Spleen (tissue), 11 donors: ENCODE data around the gene ITPR1. TPM values are rescaled to one million over a fixed set of nuclear protein-coding genes. Genes with fewer than 3 reads are reported as not detected.

Experiments used
- DNase-seq: peaks from one replicate; pipeline ENCODE4 v3.0.0-alpha.2; 2020
- H3K27ac ChIP-seq, 8 donors: fragments of 200-600 bp; sonication (generic) in 7 of 8; 1 replicate in 4 of 8; 2 replicates in 4 of 8; pipeline versions ENCODE4 v1.5.0 to v1.8.0; 2016 to 2021; ENCODE audit warnings: inconsistent platforms in 4 of 8, mild to moderate bottlenecking in 4 of 8, moderate library complexity in 1 of 8
- H3K27me3 ChIP-seq, 7 donors: fragments of 200-600 bp; sonication (generic) in 6 of 7; replicated peaks in 1 of 7; 1 replicate in 4 of 7; 2 replicates in 3 of 7; pipeline versions ENCODE4 v1.5.0 to v1.8.0; 2016 to 2021; ENCODE audit warnings: inconsistent platforms in 3 of 7, mild to moderate bottlenecking in 1 of 7
- H3K36me3 ChIP-seq, 6 donors: fragments of 200-600 bp; sonication (generic) in 5 of 6; 1 replicate in 4 of 6; 2 replicates in 2 of 6; pipeline versions ENCODE4 v1.5.0 to v1.8.0; 2016 to 2021; ENCODE audit warnings: inconsistent platforms in 2 of 6
- H3K4me1 ChIP-seq, 6 donors: fragments of 200-600 bp; sonication (generic) in 5 of 6; 1 replicate in 3 of 6; 2 replicates in 3 of 6; pipeline versions ENCODE4 v1.5.0 to v1.8.0; 2016 to 2021; ENCODE audit warnings: inconsistent platforms in 3 of 6
- H3K4me3 ChIP-seq, 8 donors: fragments of 200-600 bp; sonication (generic) in 7 of 8; 1 replicate in 4 of 8; 2 replicates in 4 of 8; pipeline versions ENCODE4 v1.5.0 to v1.8.0; 2016 to 2021; ENCODE audit warnings: inconsistent platforms in 4 of 8, mild to moderate bottlenecking in 4 of 8, moderate library complexity in 2 of 8
- H3K9me3 ChIP-seq, 8 donors: fragments of 200-600 bp; sonication (generic) in 7 of 8; 1 replicate in 4 of 8; 2 replicates in 4 of 8; pipeline versions ENCODE4 v1.5.0 to v1.8.0; 2016 to 2021; ENCODE audit warnings: inconsistent platforms in 4 of 8
- CTCF ChIP-seq, 11 experiments: fragments of 200-600 bp in 7 of 11; fragments of 450-650 bp in 4 of 11; sonication (generic) in 4 of 11; IDR thresholded peaks in 8 of 11; conservative IDR thresholded peaks in 3 of 11; 1 replicate in 7 of 11; 2 replicates in 4 of 11; pipeline versions ENCODE4 v1.4.0 to v1.8.0; 2016 to 2021; ENCODE audit warnings: antibody characterized with exemption in 11 of 11, inconsistent platforms in 4 of 11, mild to moderate bottlenecking in 1 of 11
- POLR2A ChIP-seq, 3 donors: fragments of 450-650 bp; IDR thresholded peaks; one replicate each; pipeline ENCODE4 v1.5.1; 2017; ENCODE audit warnings: antibody characterized with exemption in 3 of 3, mild to moderate bottlenecking in 1 of 3
- POLR2AphosphoS5 ChIP-seq, 3 donors: sonication (generic); formaldehyde crosslinking; IDR thresholded peaks; one replicate each; pipeline ENCODE4 v1.5.1; 2017; ENCODE audit warnings: antibody characterized with exemption in 3 of 3
- WGBS, 5 donors: extraction: QIAGEN DNeasy Blood & Tissue Kit in 3 of 5; methylation state at CpG; one replicate each; pipeline versions ENCODE4 v1.1.5 to v1.1.7; 2013 to 2018; 5-methylcytosine and 5-hydroxymethylcytosine counted together
- intact Hi-C: fragments of 100-400 bp; cut with DNase I; formaldehyde crosslinking; loops from one replicate; pipeline ENCODE4 v1.15.0; 2023; ENCODE audit warnings: low total_unique reads
- polyA plus RNA-seq, 3 donors: library from polyadenylated mRNA; stranded (reverse); fragments of 200-250 nt; gene quantifications; one replicate each; pipeline ENCODE4 v1.2.1, GENCODE V29; 2013
- total RNA-seq, 7 donors: library from RNA; depleted of rRNA in 3 of 7; stranded (reverse); fragments of >200 nt in 3 of 7; fragmentation: NEBNext Ultra II Directional in 4 of 7; extraction: Animal tissue kit (Norgen Biotek cat#: 25700) in 4 of 7; gene quantifications; one replicate each; pipeline versions ENCODE4 v1.1.0 to v1.2.1, GENCODE V29; 2016 to 2021
- donor health status: healthy with polysubstance abuse.
- donor health status: DM: no; HTN: no; CAD: no; lungs with moderate emphysema.
- donor health status: DM: no; HTN: no; CAD: no.
- donor health status: Bipolar disorder and iron deficiency.
- donor health status: healthy.
- donor health status: DM: no; HTN: no; CAD: no.
- donor health status: DM: yes; HTN: yes; CAD: no.

The ITPR1 gene
- total and polyA plus RNA-seq, 10 donors: 17.5 to 194 (median 129) TPM

GRCh38 chr3:4704552-4704951, 211.4 kb downstream of the ITPR1 start:
- TF ChIP-seq POLR2A (IDR thresholded peaks at IDR 0.05) (no peak), CTCF (IDR thresholded peaks at IDR 0.05 in 8 of 11, conservative IDR thresholded peaks at IDR 0.05 in 3 of 11) (no peak), POLR2AphosphoS5 (IDR thresholded peaks at IDR 0.05) (no peak)
- Histone ChIP-seq H3K4me1 (peaks cover 0 to 39% (median 13%) of the 10 kb centered on the region in 6 donors), H3K9me3 (no peaks in the 10 kb centered on the region), H3K27ac (peak overlapping the region in 1 of 8 donors; percentile 24), H3K27me3 (no peaks in the 10 kb centered on the region), H3K4me3 (no peak overlapping the region), H3K36me3 (peaks cover 0 to 100% (median 60%) of the 10 kb centered on the region in 6 donors)
- DNase-seq: no peak
- intact Hi-C loops: no loop called here
- WGBS, 5 donors: 43 to 62% (median 56%) methylated on average over 4 of the region's 4 CpGs

- H3K9me3 ChIP-seq: no peaks in the 10 kb centered on the region
- H3K27me3 ChIP-seq: no peaks in the 10 kb centered on the region
- peaks cover 0 to 100% (median 51%) of the 10 kb centered on the region in 6 donors for H3K36me3 ChIP-seq
- peak overlapping the region in 1 of 8 donors; percentile 6 for H3K27ac ChIP-seq
- peaks cover 0 to 52% (median 20%) of the 10 kb centered on the region in 6 donors for H3K4me1 ChIP-seq
- WGBS, 5 donors: 91 to 96% (median 92%) methylated on average over 4 of the region's 4 CpGs
- no peak overlapping the region for H3K4me3 ChIP-seq
- no peak for DNase-seq
- intact Hi-C loops: no loop called here
- no peak for TF ChIP-seq POLR2AphosphoS5 (IDR thresholded peaks at IDR 0.05)
- TF ChIP-seq POLR2A (IDR thresholded peaks at IDR 0.05): no peak
- TF ChIP-seq CTCF (IDR thresholded peaks at IDR 0.05 in 8 of 11, conservative IDR thresholded peaks at IDR 0.05 in 3 of 11): no peak
Observed at GRCh38 chr3:4707324-4707723, 214.2 kb downstream of the ITPR1 start.

- TF ChIP-seq POLR2A (IDR thresholded peaks at IDR 0.05) (no peak), CTCF (IDR thresholded peaks at IDR 0.05 in 8 of 11, conservative IDR thresholded peaks at IDR 0.05 in 3 of 11) (no peak), POLR2AphosphoS5 (IDR thresholded peaks at IDR 0.05) (no peak)
Observed at GRCh38 chr3:4708230-4708629, 215.1 kb downstream of the ITPR1 start.

GRCh38 chr3:4709341-4709740, 216.2 kb downstream of the ITPR1 start:
- peaks cover 0 to 100% (median 46%) of the 10 kb centered on the region in 6 donors for H3K36me3 ChIP-seq
- H3K27me3 ChIP-seq: no peaks in the 10 kb centered on the region
- no peak for DNase-seq
- peaks cover 0 to 40% (median 14%) of the 10 kb centered on the region in 6 donors for H3K4me1 ChIP-seq
- no peak for TF ChIP-seq POLR2A (IDR thresholded peaks at IDR 0.05)
- TF ChIP-seq POLR2AphosphoS5 (IDR thresholded peaks at IDR 0.05): no peak
- no peak for TF ChIP-seq CTCF (IDR thresholded peaks at IDR 0.05 in 8 of 11, conservative IDR thresholded peaks at IDR 0.05 in 3 of 11)
- H3K9me3 ChIP-seq: no peaks in the 10 kb centered on the region
- WGBS, 5 donors: 18 to 63% (median 29%) methylated on average over 1 of the region's 1 CpG
- intact Hi-C loops: no loop called here
- H3K27ac ChIP-seq: no peak overlapping the region
- H3K4me3 ChIP-seq: no peak overlapping the region

More at GRCh38 chr3:4708230-4708629, 215.1 kb downstream of the ITPR1 start:
- peak overlapping the region in 2 of 8 donors; percentile 17 to 27 for H3K27ac ChIP-seq
- peaks cover 0 to 46% (median 14%) of the 10 kb centered on the region in 6 donors for H3K4me1 ChIP-seq
- no peaks in the 10 kb centered on the region for H3K9me3 ChIP-seq
- H3K36me3 ChIP-seq: peaks cover 0 to 100% (median 47%) of the 10 kb centered on the region in 6 donors
- no peak for DNase-seq
- intact Hi-C loops: no loop called here
- no peak overlapping the region for H3K4me3 ChIP-seq
- no peaks in the 10 kb centered on the region for H3K27me3 ChIP-seq
- 39 to 50% (median 48%) methylated on average over 7 of the region's 7 CpGs for WGBS, 5 donors
